GM12878 (cell line): ENCODE measurements around the gene NUMA1.

ENCODE experiments used
- ATF3 ChIP-seq: IDR thresholded peaks from 2 replicates; pipeline ENCODE4 v1.6.1; 2011; ENCODE audit warnings: low read depth, mild to moderate bottlenecking, low read length, moderate library complexity, borderline replicate concordance; ENCODE audit errors: extremely low read depth
- CREB1 ChIP-seq: IDR thresholded peaks from 2 replicates; pipeline ENCODE4 v1.6.1; 2012; ENCODE audit warnings: low read depth, mild to moderate bottlenecking, inconsistent platforms
- CREM ChIP-seq: IDR thresholded peaks from 2 replicates; pipeline ENCODE4 v1.6.1; 2014; ENCODE audit warnings: antibody characterized with exemption, low read depth
- CTCF ChIP-seq, 3 experiments: IDR thresholded peaks in 2 of 3; conservative IDR thresholded peaks in 1 of 3; 2 replicates each; pipeline ENCODE4 v1.5.1; 2011; ENCODE audit warnings: low read depth in 3 of 3, low read length in 3 of 3, mild to moderate bottlenecking in 3 of 3, control low read depth in 2 of 3, moderate library complexity in 2 of 3, inconsistent platforms in 1 of 3, mixed read lengths in 1 of 3; ENCODE audit not compliant: control insufficient read depth in 2 of 3, insufficient read depth in 1 of 3; ENCODE audit errors: extremely low read depth in 1 of 3
- HDGF ChIP-seq: fragments of 450-650 bp; IDR thresholded peaks from 2 replicates; pipeline ENCODE4 v1.6.1; 2016; ENCODE audit warnings: antibody characterized with exemption
- JUND ChIP-seq: IDR thresholded peaks from 2 replicates; pipeline ENCODE4 v1.6.1; 2012; ENCODE audit warnings: low read depth, mild to moderate bottlenecking, low read length, improper control_type of control experiment, moderate library complexity
- POLR2A ChIP-seq: IDR thresholded peaks from 2 replicates; pipeline ENCODE4 v1.6.1; 2011; ENCODE audit warnings: low read depth, mild to moderate bottlenecking, low read length
- POLR2AphosphoS5 ChIP-seq: IDR thresholded peaks from 2 replicates; pipeline ENCODE4 v1.6.1; 2011; ENCODE audit warnings: mild to moderate bottlenecking, low read length, inconsistent platforms
- SUPT20H ChIP-seq: IDR thresholded peaks from 2 replicates; pipeline ENCODE4 v1.6.1; 2011; ENCODE audit warnings: low read depth, mild to moderate bottlenecking, low read length, moderate library complexity, borderline replicate concordance; ENCODE audit not compliant: control insufficient read depth
- SUZ12 ChIP-seq: fragments of 200-600 bp; sonication (generic); IDR thresholded peaks from one replicate; pipeline ENCODE4 v1.6.1; 2018; ENCODE audit warnings: antibody characterized with exemption, mild to moderate bottlenecking; ENCODE audit not compliant: unreplicated experiment
- USF1 ChIP-seq: IDR thresholded peaks from 2 replicates; pipeline ENCODE4 v1.6.1; 2011; ENCODE audit warnings: borderline replicate concordance, low read depth, mild to moderate bottlenecking, moderate library complexity, mixed read lengths, low read length; ENCODE audit not compliant: insufficient read depth; ENCODE audit errors: extremely low read length
- YY1 ChIP-seq: IDR thresholded peaks from 2 replicates; pipeline ENCODE4 v1.6.1; 2011; ENCODE audit warnings: low read depth, mild to moderate bottlenecking, low read length

GRCh38 chr11:72006309-72007088, 73.8 kb downstream of the NUMA1 start:
- TF ChIP-seq CTCF (IDR thresholded peaks at IDR 0.05 in 2 of 3, conservative IDR thresholded peaks at IDR 0.05 in 1 of 3; ENCODE audit: control insufficient read depth in 2 of 3, extremely low read depth in 1 of 3, insufficient read depth in 1 of 3, low read depth in 3 of 3, low read length in 3 of 3) (no peak), SUZ12 (no peak), CREM (no peak), JUND (no peak), CREB1 (no peak), POLR2A (0 out of 2 replicates have a peak, but pooled peaks have one; percentile 29), ATF3 (no peak), SUPT20H (no peak), USF1 (no peak), HDGF (no peak), POLR2AphosphoS5 (no peak), YY1 (no peak)
